ENCODE measurements around the gene PPARG.
"Not testable (repeated sequence)": the region's sequence is repeated elsewhere in the genome, so short reads cannot be mapped to it uniquely, and the experiment has no call there.

The PPARG gene

GRCh38 chr3:12284591-12284990 lies 4.3 kb upstream of the PPARG start:
- H3K4me1 ChIP-seq (ENCODE audit: insufficient read depth, poor library complexity, severe bottlenecking): no peaks in the 10 kb centered on the region
- H3K36me3 ChIP-seq (ENCODE audit: low read depth): no peaks in the 10 kb centered on the region
- no peaks in the 10 kb centered on the region for H3K9me3 ChIP-seq (ENCODE audit: severe bottlenecking)
- H3K4me3 ChIP-seq (ENCODE audit: severe bottlenecking): no peak overlapping the region
- no peaks in the 10 kb centered on the region for H3K27me3 ChIP-seq (ENCODE audit: insufficient read depth, poor library complexity, severe bottlenecking)
- H3K27ac ChIP-seq (ENCODE audit: poor library complexity, severe bottlenecking): no peak overlapping the region
- ATAC-seq (ENCODE audit: low read depth): no peak
- no peak for TF ChIP-seq CTCF (IDR thresholded peaks at IDR 0.05; ENCODE audit: poor library complexity, severe bottlenecking)
- DNase-seq (ENCODE audit: low spot score): no peak

- no peaks in the 10 kb centered on the region for H3K9me3 ChIP-seq (ENCODE audit: severe bottlenecking)
- no peak for ATAC-seq (ENCODE audit: low read depth)
- no peaks in the 10 kb centered on the region for H3K27me3 ChIP-seq (ENCODE audit: insufficient read depth, poor library complexity, severe bottlenecking)
These were observed 3.8 kb upstream of the PPARG start for GRCh38 chr3:12285003-12285555.

GRCh38 chr3:12285779-12286178 lies 3.1 kb upstream of the PPARG start:
- not testable (repeated sequence) for H3K27me3 ChIP-seq (ENCODE audit: insufficient read depth, poor library complexity, severe bottlenecking); H3K27ac ChIP-seq (ENCODE audit: poor library complexity, severe bottlenecking); H3K36me3 ChIP-seq (ENCODE audit: low read depth); H3K4me1 ChIP-seq (ENCODE audit: insufficient read depth, poor library complexity, severe bottlenecking); H3K9me3 ChIP-seq (ENCODE audit: severe bottlenecking); H3K4me3 ChIP-seq (ENCODE audit: severe bottlenecking); DNase-seq (ENCODE audit: low spot score); ATAC-seq (ENCODE audit: low read depth)

More at GRCh38 chr3:12285003-12285555, 3.8 kb upstream of the PPARG start:
- Histone ChIP-seq H3K4me1 (ENCODE audit: insufficient read depth, poor library complexity, severe bottlenecking) (no peaks in the 10 kb centered on the region), H3K4me3 (ENCODE audit: severe bottlenecking) (no peak overlapping the region), H3K27ac (ENCODE audit: poor library complexity, severe bottlenecking) (no peak overlapping the region), H3K36me3 (ENCODE audit: low read depth) (no peaks in the 10 kb centered on the region)
- DNase-seq (ENCODE audit: low spot score): no peak
- no peak for TF ChIP-seq CTCF (IDR thresholded peaks at IDR 0.05; ENCODE audit: poor library complexity, severe bottlenecking)

GRCh38 chr3:12286504-12286903 lies 2.4 kb upstream of the PPARG start:
- Histone ChIP-seq H3K4me3 (ENCODE audit: severe bottlenecking) (no peak overlapping the region), H3K36me3 (ENCODE audit: low read depth) (no peaks in the 10 kb centered on the region), H3K27me3 (ENCODE audit: insufficient read depth, poor library complexity, severe bottlenecking) (no peaks in the 10 kb centered on the region), H3K9me3 (ENCODE audit: severe bottlenecking) (no peaks in the 10 kb centered on the region), H3K27ac (ENCODE audit: poor library complexity, severe bottlenecking) (no peak overlapping the region), H3K4me1 (ENCODE audit: insufficient read depth, poor library complexity, severe bottlenecking) (no peaks in the 10 kb centered on the region)
- DNase-seq (ENCODE audit: low spot score) (no peak), ATAC-seq (ENCODE audit: low read depth) (no peak)
- TF ChIP-seq CTCF (IDR thresholded peaks at IDR 0.05; ENCODE audit: poor library complexity, severe bottlenecking): no peak

GRCh38 chr3:12286927-12287726 lies 1.7 kb upstream of the PPARG start:
- no peak for ATAC-seq (ENCODE audit: low read depth)
- H3K27ac ChIP-seq (ENCODE audit: poor library complexity, severe bottlenecking): no peak overlapping the region
- peak overlapping the region; percentile 57 for H3K4me3 ChIP-seq (ENCODE audit: severe bottlenecking)

More at GRCh38 chr3:12286927-12287726, 1.7 kb upstream of the PPARG start:
- Histone ChIP-seq H3K9me3 (ENCODE audit: severe bottlenecking) (no peaks in the 10 kb centered on the region), H3K36me3 (ENCODE audit: low read depth) (no peaks in the 10 kb centered on the region), H3K27me3 (ENCODE audit: insufficient read depth, poor library complexity, severe bottlenecking) (no peaks in the 10 kb centered on the region), H3K4me1 (ENCODE audit: insufficient read depth, poor library complexity, severe bottlenecking) (no peaks in the 10 kb centered on the region)
- DNase-seq (ENCODE audit: low spot score): no peak
- TF ChIP-seq CTCF (IDR thresholded peaks at IDR 0.05; ENCODE audit: poor library complexity, severe bottlenecking): peak; percentile 22

All from RWPE2 (cell line).